Inflammatory macrophage treated with lipopolysaccharide for 1 hour (primary cell): ENCODE data around the gene ENTPD1.
"Not testable (repeated sequence)": the region's sequence is repeated elsewhere in the genome, so short reads cannot be mapped to it uniquely, and the experiment has no call there.

Experiments
- DNase-seq, 2 donors: peaks; one replicate each; pipeline ENCODE4 v3.0.0-alpha.2; 2020 to 2022

The ENTPD1 gene

GRCh38 chr10:95798096-95798855 lies 42.3 kb downstream of the ENTPD1 start:
- DNase-seq: no peak

- not testable (repeated sequence) for DNase-seq
Observed at GRCh38 chr10:95800286-95800685, 44.3 kb downstream of the ENTPD1 start.

GRCh38 chr10:95806687-95807380 lies 50.9 kb downstream of the ENTPD1 start:
- not testable (repeated sequence) for DNase-seq

- DNase-seq: not testable (repeated sequence)
Observed at GRCh38 chr10:95808705-95809308, 52.8 kb downstream of the ENTPD1 start.

- no peak for DNase-seq
Observed at GRCh38 chr10:95809370-95810197, 53.6 kb downstream of the ENTPD1 start.

GRCh38 chr10:95810198-95810976 lies 54.4 kb downstream of the ENTPD1 start:
- DNase-seq: no peak

- no peak for DNase-seq
Observed at GRCh38 chr10:95813054-95813685, 57.2 kb downstream of the ENTPD1 start.

- no peak for DNase-seq
Observed at GRCh38 chr10:95814011-95814727, 58.2 kb downstream of the ENTPD1 start.

- DNase-seq: no peak
Observed at GRCh38 chr10:95815133-95815532, 59.2 kb downstream of the ENTPD1 start.

- DNase-seq: no peak
Observed at GRCh38 chr10:95815701-95816240, 59.8 kb downstream of the ENTPD1 start.

- DNase-seq: no peak
Observed at GRCh38 chr10:95818010-95818409, 62.0 kb downstream of the ENTPD1 start.

- DNase-seq: no peak
Observed at GRCh38 chr10:95818668-95819067, 62.7 kb downstream of the ENTPD1 start.

GRCh38 chr10:95819620-95820329 lies 63.8 kb downstream of the ENTPD1 start:
- DNase-seq: peak in 1 of 2 donors; percentile 52

- peak; percentile 36 to 44 for DNase-seq
Observed at GRCh38 chr10:95820363-95820762, 64.4 kb downstream of the ENTPD1 start.

GRCh38 chr10:95821720-95822119 lies 65.8 kb downstream of the ENTPD1 start:
- peak in 1 of 2 donors; percentile 43 for DNase-seq

GRCh38 chr10:95830044-95830443 lies 74.1 kb downstream of the ENTPD1 start:
- DNase-seq: no peak

- DNase-seq: no peak
Observed at GRCh38 chr10:95831076-95831475, 75.1 kb downstream of the ENTPD1 start.

- no peak for DNase-seq
Observed at GRCh38 chr10:95831515-95831914, 75.6 kb downstream of the ENTPD1 start.

- DNase-seq: no peak
Observed at GRCh38 chr10:95832216-95833041, 76.5 kb downstream of the ENTPD1 start.
